ENCODE measurements around the gene VAT1L. TPM values are rescaled to one million over a fixed set of nuclear protein-coding genes. Genes with fewer than 3 reads are reported as not detected.

Gene VAT1L
- total and polyA plus RNA-seq, 2 experiments from 2014 or later, result 11.0 to 24.4 TPM

- TF ChIP-seq, protein P1, sequence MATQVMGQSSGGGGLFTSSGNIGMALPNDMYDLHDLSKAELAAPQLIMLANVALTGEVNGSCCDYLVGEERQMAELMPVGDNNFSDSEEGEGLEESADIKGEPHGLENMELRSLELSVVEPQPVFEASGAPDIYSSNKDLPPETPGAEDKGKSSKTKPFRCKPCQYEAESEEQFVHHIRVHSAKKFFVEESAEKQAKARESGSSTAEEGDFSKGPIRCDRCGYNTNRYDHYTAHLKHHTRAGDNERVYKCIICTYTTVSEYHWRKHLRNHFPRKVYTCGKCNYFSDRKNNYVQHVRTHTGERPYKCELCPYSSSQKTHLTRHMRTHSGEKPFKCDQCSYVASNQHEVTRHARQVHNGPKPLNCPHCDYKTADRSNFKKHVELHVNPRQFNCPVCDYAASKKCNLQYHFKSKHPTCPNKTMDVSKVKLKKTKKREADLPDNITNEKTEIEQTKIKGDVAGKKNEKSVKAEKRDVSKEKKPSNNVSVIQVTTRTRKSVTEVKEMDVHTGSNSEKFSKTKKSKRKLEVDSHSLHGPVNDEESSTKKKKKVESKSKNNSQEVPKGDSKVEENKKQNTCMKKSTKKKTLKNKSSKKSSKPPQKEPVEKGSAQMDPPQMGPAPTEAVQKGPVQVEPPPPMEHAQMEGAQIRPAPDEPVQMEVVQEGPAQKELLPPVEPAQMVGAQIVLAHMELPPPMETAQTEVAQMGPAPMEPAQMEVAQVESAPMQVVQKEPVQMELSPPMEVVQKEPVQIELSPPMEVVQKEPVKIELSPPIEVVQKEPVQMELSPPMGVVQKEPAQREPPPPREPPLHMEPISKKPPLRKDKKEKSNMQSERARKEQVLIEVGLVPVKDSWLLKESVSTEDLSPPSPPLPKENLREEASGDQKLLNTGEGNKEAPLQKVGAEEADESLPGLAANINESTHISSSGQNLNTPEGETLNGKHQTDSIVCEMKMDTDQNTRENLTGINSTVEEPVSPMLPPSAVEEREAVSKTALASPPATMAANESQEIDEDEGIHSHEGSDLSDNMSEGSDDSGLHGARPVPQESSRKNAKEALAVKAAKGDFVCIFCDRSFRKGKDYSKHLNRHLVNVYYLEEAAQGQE (IDR thresholded peaks at IDR 0.05; ENCODE audit: unreplicated experiment), result no peak
- TF ChIP-seq ZNF331 (CRISPR knock-in tag; IDR thresholded peaks at IDR 0.05; ENCODE audit: low read depth) (no peak), CTCF (conservative IDR thresholded peaks at IDR 0.05; ENCODE audit: low read depth in 2 of 2) (no peak), JUNB (IDR thresholded peaks at IDR 0.05; ENCODE audit: unreplicated experiment) (no peak), CREB1 (CRISPR knock-in tag; IDR thresholded peaks at IDR 0.05; ENCODE audit: low read depth) (no peak), ETS1 (IDR thresholded peaks at IDR 0.05) (no peak), POLR2AphosphoS5 (IDR thresholded peaks at IDR 0.05; ENCODE audit: low read depth) (no peak)
Observed at GRCh38 chr16:77767826-77768225, 20.5 kb upstream of the VAT1L start (continued).

- Histone ChIP-seq H3F3A (replicated peaks; ENCODE audit: low read depth) (no peaks in the 10 kb centered on the region), H3K4me3 (no peak overlapping the region), H3K27ac (ENCODE audit: low read depth) (no peak overlapping the region), H3K79me2 (replicated peaks; ENCODE audit: insufficient read depth) (no peaks in the 10 kb centered on the region), H3K4me1 (ENCODE audit: insufficient read depth) (no peaks in the 10 kb centered on the region), H3K9me2 (ENCODE audit: insufficient read depth) (no peaks in the 10 kb centered on the region), H2AFZ (no peak overlapping the region), H3K36me3 (ENCODE audit: insufficient read depth) (no peaks in the 10 kb centered on the region), H3K4me2 (no peak overlapping the region), H4K20me1 (replicated peaks; ENCODE audit: insufficient read depth) (no peaks in the 10 kb centered on the region; the same call in 1 of the 2 replicates), H3K27me3 (ENCODE audit: insufficient read depth) (no peaks in the 10 kb centered on the region)
- no peaks in the 10 kb centered on the region for H3K9me3 Mint-ChIP-seq
- H3K27me3 Mint-ChIP-seq (ENCODE audit: insufficient read depth, low read depth, poor library complexity), result peaks cover 2% of the 10 kb centered on the region
- H3K4me1 Mint-ChIP-seq, result no peaks in the 10 kb centered on the region
- no peak overlapping the region for H3K27ac Mint-ChIP-seq
- TF ChIP-seq POLR2AphosphoS5 (IDR thresholded peaks at IDR 0.05; ENCODE audit: low read depth), result no peak
- TF ChIP-seq CTCF (conservative IDR thresholded peaks at IDR 0.05; ENCODE audit: low read depth in 2 of 2), result no peak
- TF ChIP-seq CREB1 (CRISPR knock-in tag; IDR thresholded peaks at IDR 0.05; ENCODE audit: low read depth), result no peak
- no peak for TF ChIP-seq ETS1 (IDR thresholded peaks at IDR 0.05)
- no peak for TF ChIP-seq EZH2 (IDR thresholded peaks at IDR 0.05; ENCODE audit: low read depth, unreplicated experiment)
- no peak for TF ChIP-seq JUNB (IDR thresholded peaks at IDR 0.05; ENCODE audit: unreplicated experiment)
- TF ChIP-seq, protein P1 (IDR thresholded peaks at IDR 0.05; ENCODE audit: unreplicated experiment), result no peak
- no peaks in the 10 kb centered on the region for H3K36me3 Mint-ChIP-seq (ENCODE audit: low read depth)
- ATAC-seq (no peak), DNase-seq (ENCODE audit: low spot score) (no peak)
- H3K4me3 Mint-ChIP-seq, result no peak overlapping the region
Observed at GRCh38 chr16:77775911-77776909, 12.2 kb upstream of the VAT1L start.

Data from GM23338 (cell line).